ENCODE measurements around the gene PCGF1. TPM values are rescaled to one million over a fixed set of nuclear protein-coding genes. Genes with fewer than 3 reads are reported as not detected.

PCGF1 gene
- total and polyA plus RNA-seq, 2 of the 13 experiments (the other 11 are each of a cell fraction or from before 2014, with no cell fraction given), result 20.4 to 22.6 TPM

DNA sequence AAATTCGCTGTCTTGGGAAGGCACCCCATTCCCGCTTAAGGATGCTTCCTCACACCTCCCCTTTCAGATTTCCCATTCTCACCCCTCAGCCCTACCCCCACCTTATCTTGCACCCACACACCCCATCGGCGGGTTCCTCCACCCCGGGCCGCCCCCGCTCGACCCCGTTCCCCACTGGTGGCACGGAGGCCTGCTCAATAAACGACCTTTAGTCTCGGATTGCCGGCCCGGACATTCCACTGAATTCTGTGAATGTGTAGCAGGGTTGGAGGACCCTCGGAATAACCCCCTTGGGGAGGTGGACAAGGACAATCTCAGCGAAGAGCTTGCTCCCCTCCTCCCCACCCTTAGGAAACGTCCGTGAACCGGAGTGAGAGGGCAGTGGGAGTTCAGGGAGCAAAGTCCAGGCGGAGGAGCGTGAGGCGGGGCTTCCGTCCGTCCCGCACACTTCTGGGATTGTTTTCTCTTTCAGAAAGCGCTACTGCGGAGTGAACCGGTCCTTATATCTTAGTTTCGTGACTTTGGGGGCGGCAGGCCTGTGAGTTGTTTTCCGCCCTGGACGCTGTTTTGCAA is 5.3 kb downstream of the PCGF1 start (continued):
- TF ChIP-seq, protein P1, sequence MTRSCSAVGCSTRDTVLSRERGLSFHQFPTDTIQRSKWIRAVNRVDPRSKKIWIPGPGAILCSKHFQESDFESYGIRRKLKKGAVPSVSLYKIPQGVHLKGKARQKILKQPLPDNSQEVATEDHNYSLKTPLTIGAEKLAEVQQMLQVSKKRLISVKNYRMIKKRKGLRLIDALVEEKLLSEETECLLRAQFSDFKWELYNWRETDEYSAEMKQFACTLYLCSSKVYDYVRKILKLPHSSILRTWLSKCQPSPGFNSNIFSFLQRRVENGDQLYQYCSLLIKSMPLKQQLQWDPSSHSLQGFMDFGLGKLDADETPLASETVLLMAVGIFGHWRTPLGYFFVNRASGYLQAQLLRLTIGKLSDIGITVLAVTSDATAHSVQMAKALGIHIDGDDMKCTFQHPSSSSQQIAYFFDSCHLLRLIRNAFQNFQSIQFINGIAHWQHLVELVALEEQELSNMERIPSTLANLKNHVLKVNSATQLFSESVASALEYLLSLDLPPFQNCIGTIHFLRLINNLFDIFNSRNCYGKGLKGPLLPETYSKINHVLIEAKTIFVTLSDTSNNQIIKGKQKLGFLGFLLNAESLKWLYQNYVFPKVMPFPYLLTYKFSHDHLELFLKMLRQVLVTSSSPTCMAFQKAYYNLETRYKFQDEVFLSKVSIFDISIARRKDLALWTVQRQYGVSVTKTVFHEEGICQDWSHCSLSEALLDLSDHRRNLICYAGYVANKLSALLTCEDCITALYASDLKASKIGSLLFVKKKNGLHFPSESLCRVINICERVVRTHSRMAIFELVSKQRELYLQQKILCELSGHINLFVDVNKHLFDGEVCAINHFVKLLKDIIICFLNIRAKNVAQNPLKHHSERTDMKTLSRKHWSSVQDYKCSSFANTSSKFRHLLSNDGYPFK (CRISPR knock-in tag; IDR thresholded peaks at IDR 0.05; ENCODE audit: borderline replicate concordance), result no peak
- TF ChIP-seq, protein P2, sequence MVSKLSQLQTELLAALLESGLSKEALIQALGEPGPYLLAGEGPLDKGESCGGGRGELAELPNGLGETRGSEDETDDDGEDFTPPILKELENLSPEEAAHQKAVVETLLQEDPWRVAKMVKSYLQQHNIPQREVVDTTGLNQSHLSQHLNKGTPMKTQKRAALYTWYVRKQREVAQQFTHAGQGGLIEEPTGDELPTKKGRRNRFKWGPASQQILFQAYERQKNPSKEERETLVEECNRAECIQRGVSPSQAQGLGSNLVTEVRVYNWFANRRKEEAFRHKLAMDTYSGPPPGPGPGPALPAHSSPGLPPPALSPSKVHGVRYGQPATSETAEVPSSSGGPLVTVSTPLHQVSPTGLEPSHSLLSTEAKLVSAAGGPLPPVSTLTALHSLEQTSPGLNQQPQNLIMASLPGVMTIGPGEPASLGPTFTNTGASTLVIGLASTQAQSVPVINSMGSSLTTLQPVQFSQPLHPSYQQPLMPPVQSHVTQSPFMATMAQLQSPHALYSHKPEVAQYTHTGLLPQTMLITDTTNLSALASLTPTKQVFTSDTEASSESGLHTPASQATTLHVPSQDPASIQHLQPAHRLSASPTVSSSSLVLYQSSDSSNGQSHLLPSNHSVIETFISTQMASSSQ (IDR thresholded peaks at IDR 0.05; ENCODE audit: low read depth), result no peak
- TF ChIP-seq, protein P2 (CRISPR knock-in tag; IDR thresholded peaks at IDR 0.05; ENCODE audit: borderline replicate concordance), result 0 out of 2 replicates have a peak, but pooled peaks have one; percentile 55
- no peak for TF ChIP-seq MAFK (conservative IDR thresholded peaks at IDR 0.05 in 1 of 2, IDR thresholded peaks at IDR 0.05 in 1 of 2; ENCODE audit: low read length in 2 of 2)
- TF ChIP-seq MLXIP (CRISPR knock-in tag; IDR thresholded peaks at IDR 0.05; ENCODE audit: borderline replicate concordance), result no peak
- no peak for TF ChIP-seq ZNF343 (CRISPR knock-in tag; IDR thresholded peaks at IDR 0.05)
- no peak for TF ChIP-seq ZNF329 (CRISPR knock-in tag; IDR thresholded peaks at IDR 0.05; ENCODE audit: low read depth)
- TF ChIP-seq ZMYM3 (CRISPR knock-in tag; IDR thresholded peaks at IDR 0.05), result no peak; the same call in 1 of the 2 replicates
- TF ChIP-seq ZNF7 (CRISPR knock-in tag; IDR thresholded peaks at IDR 0.05), result peak; percentile 11; the same call in 1 of the 2 replicates
- peak; percentile 99 for TF ChIP-seq RXRB (CRISPR knock-in tag; IDR thresholded peaks at IDR 0.05; ENCODE audit: borderline replicate concordance)
- TF ChIP-seq HOMEZ (CRISPR knock-in tag; IDR thresholded peaks at IDR 0.05; ENCODE audit: low read depth), result no peak
- peak; percentile 85 for TF ChIP-seq BCL6 (CRISPR knock-in tag; IDR thresholded peaks at IDR 0.05)
- peak; percentile 38; the same call in 1 of the 2 replicates for TF ChIP-seq ZHX1 (CRISPR knock-in tag; IDR thresholded peaks at IDR 0.05; ENCODE audit: low read depth)
- no peak; the same call in 1 of the 2 replicates for TF ChIP-seq ZZZ3 (CRISPR knock-in tag; IDR thresholded peaks at IDR 0.05; ENCODE audit: borderline replicate concordance)
